ENCODE data around the gene SIK1.
"Not testable (repeated sequence)": the region's sequence is repeated elsewhere in the genome, so short reads cannot be mapped to it uniquely, and the experiment has no call there.

- not testable (repeated sequence) for TF ChIP-seq BHLHE40 (IDR thresholded peaks at IDR 0.05; ENCODE audit: low read depth, low read length); REST (IDR thresholded peaks at IDR 0.05); POLR2A (IDR thresholded peaks at IDR 0.05; ENCODE audit: low read length); PHF8 (IDR thresholded peaks at IDR 0.05; ENCODE audit: borderline replicate concordance, low read depth); ZSCAN20 (CRISPR knock-in tag; IDR thresholded peaks at IDR 0.05)
Observed at GRCh38 chr21:43426004-43426403, 927 bp downstream of the SIK1 start.

All from A549 (cell line).